Peyer's patch (tissue), 4 donors: ENCODE results near the gene C10orf67.

ENCODE experiments used
- POLR2A ChIP-seq, 2 donors: fragments of 450-650 bp; IDR thresholded peaks; one replicate each; pipeline ENCODE4 v1.5.1; 2017; ENCODE audit warnings: antibody characterized with exemption in 2 of 2, mild to moderate bottlenecking in 2 of 2, moderate library complexity in 2 of 2
- TF ChIP-seq, protein P1 (sequence below), 6 experiments: fragments of 450-650 bp in 4 of 6; fragments of 200-600 bp in 2 of 6; sonication (generic) in 1 of 6; IDR thresholded peaks; one replicate each; pipeline ENCODE4 v1.5.1; 2017 to 2019; ENCODE audit warnings: antibody characterized with exemption in 6 of 6, mild to moderate bottlenecking in 3 of 6, moderate library complexity in 1 of 6

GRCh38 chr10:23194966-23195845 is 149.4 kb downstream of the C10orf67 start:
- TF ChIP-seq, protein P1, sequence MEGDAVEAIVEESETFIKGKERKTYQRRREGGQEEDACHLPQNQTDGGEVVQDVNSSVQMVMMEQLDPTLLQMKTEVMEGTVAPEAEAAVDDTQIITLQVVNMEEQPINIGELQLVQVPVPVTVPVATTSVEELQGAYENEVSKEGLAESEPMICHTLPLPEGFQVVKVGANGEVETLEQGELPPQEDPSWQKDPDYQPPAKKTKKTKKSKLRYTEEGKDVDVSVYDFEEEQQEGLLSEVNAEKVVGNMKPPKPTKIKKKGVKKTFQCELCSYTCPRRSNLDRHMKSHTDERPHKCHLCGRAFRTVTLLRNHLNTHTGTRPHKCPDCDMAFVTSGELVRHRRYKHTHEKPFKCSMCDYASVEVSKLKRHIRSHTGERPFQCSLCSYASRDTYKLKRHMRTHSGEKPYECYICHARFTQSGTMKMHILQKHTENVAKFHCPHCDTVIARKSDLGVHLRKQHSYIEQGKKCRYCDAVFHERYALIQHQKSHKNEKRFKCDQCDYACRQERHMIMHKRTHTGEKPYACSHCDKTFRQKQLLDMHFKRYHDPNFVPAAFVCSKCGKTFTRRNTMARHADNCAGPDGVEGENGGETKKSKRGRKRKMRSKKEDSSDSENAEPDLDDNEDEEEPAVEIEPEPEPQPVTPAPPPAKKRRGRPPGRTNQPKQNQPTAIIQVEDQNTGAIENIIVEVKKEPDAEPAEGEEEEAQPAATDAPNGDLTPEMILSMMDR (IDR thresholded peaks at IDR 0.05), result no peak
- no peak for TF ChIP-seq POLR2A (IDR thresholded peaks at IDR 0.05)
